Body of pancreas (tissue), 4 donors: ENCODE data around the gene VOPP1.

Experiments used
- CTCF ChIP-seq, 7 experiments: fragments of 450-650 bp in 4 of 7; fragments of 200-600 bp in 3 of 7; sonication (generic) in 3 of 7; IDR thresholded peaks; one replicate each; pipeline ENCODE4 v1.5.1; 2016 to 2019; ENCODE audit warnings: antibody characterized with exemption in 7 of 7
- POLR2A ChIP-seq, 3 donors: fragments of 450-650 bp; IDR thresholded peaks; one replicate each; pipeline ENCODE4 v1.6.1; 2016; ENCODE audit warnings: antibody characterized with exemption in 3 of 3, mild to moderate bottlenecking in 2 of 3

- TF ChIP-seq POLR2A (IDR thresholded peaks at IDR 0.05): no peak
- TF ChIP-seq CTCF (IDR thresholded peaks at IDR 0.05): no peak
Observed at GRCh38 chr7:55540226-55540858, 32.0 kb downstream of the VOPP1 start.
